Measurements from ENCODE around the gene HCRTR2.

The HCRTR2 gene

DNA sequence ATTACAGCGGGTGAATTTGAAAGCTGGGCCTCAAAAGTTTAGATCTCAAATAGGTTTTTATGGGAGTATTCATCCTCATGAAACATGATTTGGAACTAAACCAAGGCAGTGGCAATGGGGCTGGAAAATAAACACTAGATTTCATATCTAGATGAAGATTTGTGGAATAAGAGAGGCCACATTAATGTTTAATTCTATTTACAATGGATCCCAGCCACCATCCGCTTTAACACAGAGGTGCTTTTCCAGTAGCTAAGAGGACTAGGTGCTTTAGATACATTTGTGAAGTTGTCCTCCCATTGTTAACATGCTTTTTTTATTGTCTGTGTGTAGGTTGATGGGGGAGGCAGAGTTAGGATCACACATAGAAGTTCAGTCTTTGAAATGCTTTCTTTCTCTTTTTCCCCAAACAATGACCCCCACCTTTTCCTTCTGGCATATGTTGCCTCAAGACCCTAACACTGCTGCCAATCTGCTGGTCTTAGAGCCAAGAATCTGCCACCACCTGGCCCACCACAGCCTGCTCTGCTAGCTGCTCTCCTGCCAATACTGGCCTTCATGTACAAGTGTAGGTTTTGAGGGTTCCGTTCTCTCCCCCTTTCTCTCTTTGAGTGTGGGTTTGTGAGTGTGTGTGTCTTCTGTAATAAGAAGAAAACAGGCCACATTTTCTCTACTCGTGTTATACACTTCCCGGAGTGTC, 125.1 kb downstream of the HCRTR2 start:
- no peak overlapping the region for H3K4me3 ChIP-seq (replicated peaks; ENCODE audit: insufficient read depth, low read length)
- H3K27me3 ChIP-seq (ENCODE audit: insufficient read depth, poor library complexity, severe bottlenecking) = no peaks in the 10 kb centered on the region
- TF ChIP-seq SPI1 (IDR thresholded peaks at IDR 0.05; ENCODE audit: borderline replicate concordance, low read depth) = no peak
- no peak for TF ChIP-seq GABPA (IDR thresholded peaks at IDR 0.05; ENCODE audit: low read depth)
- no peak for TF ChIP-seq POLR2AphosphoS5 (IDR thresholded peaks at IDR 0.05; ENCODE audit: low read depth)
- TF ChIP-seq, protein P1, sequence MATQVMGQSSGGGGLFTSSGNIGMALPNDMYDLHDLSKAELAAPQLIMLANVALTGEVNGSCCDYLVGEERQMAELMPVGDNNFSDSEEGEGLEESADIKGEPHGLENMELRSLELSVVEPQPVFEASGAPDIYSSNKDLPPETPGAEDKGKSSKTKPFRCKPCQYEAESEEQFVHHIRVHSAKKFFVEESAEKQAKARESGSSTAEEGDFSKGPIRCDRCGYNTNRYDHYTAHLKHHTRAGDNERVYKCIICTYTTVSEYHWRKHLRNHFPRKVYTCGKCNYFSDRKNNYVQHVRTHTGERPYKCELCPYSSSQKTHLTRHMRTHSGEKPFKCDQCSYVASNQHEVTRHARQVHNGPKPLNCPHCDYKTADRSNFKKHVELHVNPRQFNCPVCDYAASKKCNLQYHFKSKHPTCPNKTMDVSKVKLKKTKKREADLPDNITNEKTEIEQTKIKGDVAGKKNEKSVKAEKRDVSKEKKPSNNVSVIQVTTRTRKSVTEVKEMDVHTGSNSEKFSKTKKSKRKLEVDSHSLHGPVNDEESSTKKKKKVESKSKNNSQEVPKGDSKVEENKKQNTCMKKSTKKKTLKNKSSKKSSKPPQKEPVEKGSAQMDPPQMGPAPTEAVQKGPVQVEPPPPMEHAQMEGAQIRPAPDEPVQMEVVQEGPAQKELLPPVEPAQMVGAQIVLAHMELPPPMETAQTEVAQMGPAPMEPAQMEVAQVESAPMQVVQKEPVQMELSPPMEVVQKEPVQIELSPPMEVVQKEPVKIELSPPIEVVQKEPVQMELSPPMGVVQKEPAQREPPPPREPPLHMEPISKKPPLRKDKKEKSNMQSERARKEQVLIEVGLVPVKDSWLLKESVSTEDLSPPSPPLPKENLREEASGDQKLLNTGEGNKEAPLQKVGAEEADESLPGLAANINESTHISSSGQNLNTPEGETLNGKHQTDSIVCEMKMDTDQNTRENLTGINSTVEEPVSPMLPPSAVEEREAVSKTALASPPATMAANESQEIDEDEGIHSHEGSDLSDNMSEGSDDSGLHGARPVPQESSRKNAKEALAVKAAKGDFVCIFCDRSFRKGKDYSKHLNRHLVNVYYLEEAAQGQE (IDR thresholded peaks at IDR 0.05; ENCODE audit: insufficient replicate concordance, low read depth) = no peak
- TF ChIP-seq, protein P2, sequence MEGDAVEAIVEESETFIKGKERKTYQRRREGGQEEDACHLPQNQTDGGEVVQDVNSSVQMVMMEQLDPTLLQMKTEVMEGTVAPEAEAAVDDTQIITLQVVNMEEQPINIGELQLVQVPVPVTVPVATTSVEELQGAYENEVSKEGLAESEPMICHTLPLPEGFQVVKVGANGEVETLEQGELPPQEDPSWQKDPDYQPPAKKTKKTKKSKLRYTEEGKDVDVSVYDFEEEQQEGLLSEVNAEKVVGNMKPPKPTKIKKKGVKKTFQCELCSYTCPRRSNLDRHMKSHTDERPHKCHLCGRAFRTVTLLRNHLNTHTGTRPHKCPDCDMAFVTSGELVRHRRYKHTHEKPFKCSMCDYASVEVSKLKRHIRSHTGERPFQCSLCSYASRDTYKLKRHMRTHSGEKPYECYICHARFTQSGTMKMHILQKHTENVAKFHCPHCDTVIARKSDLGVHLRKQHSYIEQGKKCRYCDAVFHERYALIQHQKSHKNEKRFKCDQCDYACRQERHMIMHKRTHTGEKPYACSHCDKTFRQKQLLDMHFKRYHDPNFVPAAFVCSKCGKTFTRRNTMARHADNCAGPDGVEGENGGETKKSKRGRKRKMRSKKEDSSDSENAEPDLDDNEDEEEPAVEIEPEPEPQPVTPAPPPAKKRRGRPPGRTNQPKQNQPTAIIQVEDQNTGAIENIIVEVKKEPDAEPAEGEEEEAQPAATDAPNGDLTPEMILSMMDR (IDR thresholded peaks at IDR 0.05; ENCODE audit: insufficient read depth, low read length) = no peak
- H3K27ac ChIP-seq (replicated peaks) = no peak overlapping the region
- DNase-seq (ENCODE audit: low read depth in 1 of 2, low spot score in 1 of 2) = no peak

DNA sequence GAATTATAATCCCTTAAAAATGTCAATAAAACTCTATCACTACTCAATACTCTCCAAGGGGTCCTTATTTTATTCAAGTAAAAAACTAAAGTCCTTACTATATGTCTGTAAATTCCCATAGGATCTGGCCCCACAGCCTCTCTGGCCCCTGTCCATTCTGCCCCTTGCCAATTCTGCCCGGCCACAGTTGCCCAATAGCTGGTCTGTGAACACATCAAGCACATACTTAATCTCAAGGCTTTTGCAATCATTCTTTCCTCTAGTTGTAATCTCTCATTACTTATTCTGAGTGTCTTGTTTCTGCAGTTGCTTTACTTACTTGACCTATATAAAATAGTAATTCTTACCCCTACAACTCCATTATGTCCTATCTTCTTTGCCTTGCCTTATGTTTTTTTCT, 130.4 kb downstream of the HCRTR2 start:
- Histone ChIP-seq H3K4me3 (replicated peaks; ENCODE audit: insufficient read depth, low read length) (no peak overlapping the region), H3K27ac (replicated peaks) (no peak overlapping the region), H3K27me3 (ENCODE audit: insufficient read depth, poor library complexity, severe bottlenecking) (no peaks in the 10 kb centered on the region)
- no peak for DNase-seq (ENCODE audit: low read depth in 1 of 2, low spot score in 1 of 2)
- no peak for TF ChIP-seq GABPA (IDR thresholded peaks at IDR 0.05; ENCODE audit: low read depth)
- TF ChIP-seq POLR2AphosphoS5 (IDR thresholded peaks at IDR 0.05; ENCODE audit: low read depth) = no peak
- TF ChIP-seq, protein P1 (IDR thresholded peaks at IDR 0.05; ENCODE audit: insufficient replicate concordance, low read depth) = no peak
- TF ChIP-seq SPI1 (IDR thresholded peaks at IDR 0.05; ENCODE audit: borderline replicate concordance, low read depth) = no peak
- TF ChIP-seq, protein P2 (IDR thresholded peaks at IDR 0.05; ENCODE audit: insufficient read depth, low read length) = no peak

DNA sequence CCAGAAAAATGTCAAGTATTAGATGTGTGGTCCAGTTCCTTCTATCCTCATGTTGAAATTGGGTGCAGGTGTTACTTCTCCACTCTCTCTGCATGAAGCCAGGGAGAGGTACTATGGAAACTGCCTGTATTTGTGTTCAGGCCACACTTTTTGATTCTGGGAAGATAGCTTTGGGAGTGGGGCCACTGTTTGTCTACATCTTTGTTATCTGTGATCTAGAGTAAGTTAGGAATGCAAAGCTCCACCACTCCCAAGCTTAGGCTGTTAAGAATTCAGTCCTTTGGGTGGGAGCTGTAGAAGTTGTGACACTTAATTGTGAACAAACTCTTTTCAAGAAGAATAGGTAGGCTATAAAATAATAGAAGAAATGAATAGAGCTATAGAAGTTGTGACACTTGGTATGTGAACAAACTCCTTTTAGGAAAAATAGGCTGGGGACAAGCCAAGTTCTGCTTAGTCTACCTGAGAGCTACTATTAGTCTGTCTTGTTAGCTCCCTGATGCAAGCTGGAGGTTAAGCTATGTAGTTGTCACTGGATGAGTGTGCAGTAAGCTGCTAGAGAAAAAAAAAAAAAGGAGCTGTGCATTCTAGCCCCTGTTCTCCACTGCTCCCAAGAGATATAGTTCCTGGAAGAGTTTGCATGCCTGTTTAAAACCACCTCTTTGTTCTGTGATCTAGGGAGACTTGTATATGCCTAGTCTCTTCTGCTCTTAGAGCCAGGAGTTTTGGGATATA, 145.8 kb downstream of the HCRTR2 start:
- no peak for TF ChIP-seq GABPA (IDR thresholded peaks at IDR 0.05; ENCODE audit: low read depth)
- no peak for TF ChIP-seq SPI1 (IDR thresholded peaks at IDR 0.05; ENCODE audit: borderline replicate concordance, low read depth)
- no peak for TF ChIP-seq POLR2AphosphoS5 (IDR thresholded peaks at IDR 0.05; ENCODE audit: low read depth)
- TF ChIP-seq, protein P1 (IDR thresholded peaks at IDR 0.05; ENCODE audit: insufficient replicate concordance, low read depth) = no peak
- TF ChIP-seq, protein P2 (IDR thresholded peaks at IDR 0.05; ENCODE audit: insufficient read depth, low read length) = no peak
- Histone ChIP-seq H3K27me3 (ENCODE audit: insufficient read depth, poor library complexity, severe bottlenecking) (no peaks in the 10 kb centered on the region), H3K27ac (replicated peaks) (no peak overlapping the region), H3K4me3 (replicated peaks; ENCODE audit: insufficient read depth, low read length) (no peak overlapping the region)
- no peak for DNase-seq (ENCODE audit: low read depth in 1 of 2, low spot score in 1 of 2)

Measured in HL-60 (cell line).